Cardiac muscle cell (in vitro differentiated cells and primary cell): ENCODE data around the gene FLRT3. TPM values are rescaled to one million over a fixed set of nuclear protein-coding genes. Genes with fewer than 3 reads are reported as not detected.

Experiments used
- DNase-seq, 2 donors: peaks; one replicate each; pipeline versions ENCODE4 v3.0.0 to v3.0.0-alpha.2; 2010 to 2017; ENCODE audit warnings: low read depth in 1 of 2, low spot score in 1 of 2
- H3K27ac ChIP-seq: fragments of 200-600 bp; sonication (generic); 2 replicates; pipeline ENCODE4 v1.5.1; 2016
- H3K27me3 ChIP-seq: fragments of 200-600 bp; sonication (generic); 2 replicates; pipeline ENCODE4 v1.6.0; 2016; ENCODE audit warnings: control low read depth
- H3K36me3 ChIP-seq: fragments of 200-600 bp; sonication (generic); 2 replicates; pipeline ENCODE4 v1.5.1; 2016; ENCODE audit warnings: control low read depth
- H3K4me1 ChIP-seq: fragments of 200-600 bp; sonication (generic); 2 replicates; pipeline ENCODE4 v1.8.1; 2017; ENCODE audit warnings: low read depth, mild to moderate bottlenecking, mixed run types
- H3K4me3 ChIP-seq: fragments of 200-600 bp; sonication (generic); 2 replicates; pipeline ENCODE4 v1.5.1; 2016; ENCODE audit warnings: mild to moderate bottlenecking
- H3K9me3 ChIP-seq: fragments of 200-600 bp; sonication (generic); 2 replicates; pipeline ENCODE4 v1.5.1; 2017; ENCODE audit warnings: low read depth, mild to moderate bottlenecking, control low read depth
- polyA plus RNA-seq: library from polyadenylated mRNA; unstranded; fragments of >200 nt; fragmentation: Nextera tagmentation; extraction: Ambion mirVana; gene quantifications from 2 replicates; pipeline ENCODE4 v1.2.1, GENCODE V29; 2016
- total RNA-seq: library from RNA; depleted of rRNA; stranded (reverse); fragments of >200 nt; gene quantifications from 2 replicates; pipeline ENCODE4 v1.2.3, GENCODE V29; 2016
- TF ChIP-seq, protein P1 (sequence below): IDR thresholded peaks from 2 replicates; pipeline ENCODE4 v1.5.1; 2012; ENCODE audit warnings: low read depth, mild to moderate bottlenecking, low read length

Gene FLRT3
- total and polyA plus RNA-seq, 2 experiments from 2014 or later = 3.2 to 5.4 TPM

DNA sequence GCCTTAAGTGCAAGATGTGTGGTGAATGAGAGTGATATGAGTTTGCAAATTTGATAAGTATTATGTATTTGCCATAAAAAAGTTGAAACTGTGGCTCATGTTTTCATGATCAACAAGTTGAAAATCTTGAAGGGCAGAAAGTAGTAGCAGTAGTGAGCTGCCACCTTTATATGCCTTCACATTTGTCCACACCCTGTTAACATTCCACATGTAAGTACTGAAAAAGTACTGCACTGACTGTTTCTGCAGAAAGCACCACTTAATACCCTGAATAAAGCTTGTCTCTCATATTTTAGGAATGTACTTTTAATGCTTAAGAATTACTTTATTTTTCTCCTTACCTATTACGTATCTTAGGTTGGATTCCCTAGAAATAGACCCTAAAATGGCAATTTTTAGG, 45.9 kb downstream of the FLRT3 start:
- Histone ChIP-seq H3K27ac (no peak overlapping the region), H3K27me3 (no peaks in the 10 kb centered on the region), H3K4me3 (no peak overlapping the region), H3K36me3 (no peaks in the 10 kb centered on the region), H3K4me1 (no peaks in the 10 kb centered on the region), H3K9me3 (no peaks in the 10 kb centered on the region)
- TF ChIP-seq, protein P1, sequence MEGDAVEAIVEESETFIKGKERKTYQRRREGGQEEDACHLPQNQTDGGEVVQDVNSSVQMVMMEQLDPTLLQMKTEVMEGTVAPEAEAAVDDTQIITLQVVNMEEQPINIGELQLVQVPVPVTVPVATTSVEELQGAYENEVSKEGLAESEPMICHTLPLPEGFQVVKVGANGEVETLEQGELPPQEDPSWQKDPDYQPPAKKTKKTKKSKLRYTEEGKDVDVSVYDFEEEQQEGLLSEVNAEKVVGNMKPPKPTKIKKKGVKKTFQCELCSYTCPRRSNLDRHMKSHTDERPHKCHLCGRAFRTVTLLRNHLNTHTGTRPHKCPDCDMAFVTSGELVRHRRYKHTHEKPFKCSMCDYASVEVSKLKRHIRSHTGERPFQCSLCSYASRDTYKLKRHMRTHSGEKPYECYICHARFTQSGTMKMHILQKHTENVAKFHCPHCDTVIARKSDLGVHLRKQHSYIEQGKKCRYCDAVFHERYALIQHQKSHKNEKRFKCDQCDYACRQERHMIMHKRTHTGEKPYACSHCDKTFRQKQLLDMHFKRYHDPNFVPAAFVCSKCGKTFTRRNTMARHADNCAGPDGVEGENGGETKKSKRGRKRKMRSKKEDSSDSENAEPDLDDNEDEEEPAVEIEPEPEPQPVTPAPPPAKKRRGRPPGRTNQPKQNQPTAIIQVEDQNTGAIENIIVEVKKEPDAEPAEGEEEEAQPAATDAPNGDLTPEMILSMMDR = no peak
- peak in 1 of 2 donors; percentile 14 for DNase-seq

DNA sequence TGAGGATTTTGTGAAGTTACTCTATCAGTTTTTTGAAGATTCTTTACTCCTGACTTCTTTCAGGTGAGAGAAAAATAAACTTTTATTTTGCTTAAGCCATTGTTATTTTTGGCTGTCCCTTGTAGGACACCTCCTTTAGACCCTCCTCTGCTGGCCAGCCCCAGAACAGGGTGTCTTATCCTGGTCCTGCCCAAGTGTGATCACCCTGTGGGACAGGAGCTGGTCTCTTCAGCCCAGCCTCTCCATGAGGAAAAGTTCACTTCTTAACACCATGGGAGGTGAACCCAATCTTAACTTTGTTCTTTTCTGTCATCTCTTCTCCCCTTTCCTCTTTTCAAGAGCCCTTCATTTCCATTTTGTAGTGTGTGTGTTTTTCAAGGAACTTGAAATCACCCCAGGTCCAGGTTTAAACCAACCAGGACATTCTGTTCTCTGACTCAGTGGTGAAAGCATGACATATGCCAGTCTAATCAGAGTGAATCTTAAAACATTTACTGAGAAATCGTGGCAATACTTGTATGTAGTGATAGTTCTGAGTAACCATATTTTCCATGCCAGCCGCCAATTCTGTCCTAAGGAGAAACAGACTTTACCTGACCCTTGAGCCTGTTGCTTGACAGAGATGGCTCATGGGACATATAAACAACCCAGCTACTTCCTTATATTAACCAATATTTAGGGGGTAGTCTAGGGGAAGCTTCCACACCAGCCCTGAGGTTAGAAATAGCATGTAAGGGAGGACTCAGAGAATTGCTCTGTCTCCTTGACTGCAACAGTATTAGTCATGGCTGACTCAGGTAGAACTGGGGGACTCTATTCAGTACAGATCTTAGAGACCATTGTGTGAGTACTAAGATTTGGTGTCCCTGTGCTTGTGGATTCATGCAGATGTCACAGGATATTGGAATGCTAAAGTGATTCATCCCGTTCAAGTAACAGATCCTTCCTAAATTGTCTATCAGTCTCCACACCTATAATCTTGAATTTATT, 48.8 kb downstream of the FLRT3 start:
- Histone ChIP-seq H3K27ac (no peak overlapping the region), H3K27me3 (no peaks in the 10 kb centered on the region), H3K4me1 (no peaks in the 10 kb centered on the region), H3K36me3 (no peaks in the 10 kb centered on the region), H3K9me3 (no peaks in the 10 kb centered on the region), H3K4me3 (no peak overlapping the region)
- DNase-seq = no peak
- TF ChIP-seq, protein P1 = no peak

- TF ChIP-seq, protein P1 = no peak
Measured at GRCh38 chr20:14284443-14284842, 53.0 kb downstream of the FLRT3 start.

DNA sequence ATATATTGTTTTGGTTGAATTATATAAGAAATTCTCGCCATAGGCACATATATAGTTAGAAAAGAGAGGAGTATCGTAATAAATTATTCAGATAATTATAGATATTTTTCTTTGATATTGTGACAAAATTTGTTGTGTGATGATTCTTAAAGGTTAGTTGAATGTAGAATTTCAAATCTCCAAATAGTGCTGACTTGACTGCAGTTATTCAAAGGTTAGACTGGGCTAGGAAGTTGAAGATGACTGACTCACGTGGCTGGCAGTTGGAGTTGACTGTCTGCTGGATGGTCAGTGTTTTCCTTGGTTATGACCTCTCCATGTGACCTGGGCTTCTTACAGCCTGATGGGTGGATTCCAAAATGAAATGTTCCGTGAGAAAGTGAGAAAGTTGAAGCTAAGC, 55.3 kb downstream of the FLRT3 start:
- Histone ChIP-seq H3K36me3 (no peaks in the 10 kb centered on the region), H3K4me3 (no peak overlapping the region), H3K27me3 (no peaks in the 10 kb centered on the region), H3K9me3 (no peaks in the 10 kb centered on the region), H3K27ac (no peak overlapping the region), H3K4me1 (no peaks in the 10 kb centered on the region)
- TF ChIP-seq, protein P1 = no peak
- no peak for DNase-seq

More at GRCh38 chr20:14284443-14284842, 53.0 kb downstream of the FLRT3 start:
- Histone ChIP-seq H3K27ac (no peak overlapping the region), H3K27me3 (no peaks in the 10 kb centered on the region), H3K4me3 (no peak overlapping the region), H3K36me3 (no peaks in the 10 kb centered on the region), H3K4me1 (no peaks in the 10 kb centered on the region), H3K9me3 (no peaks in the 10 kb centered on the region)
- DNase-seq = no peak
